HCT116 (cell line): ENCODE results near the gene ODF4. TPM values are rescaled to one million over a fixed set of nuclear protein-coding genes. Genes with fewer than 3 reads are reported as not detected.

Source experiments
- ATAC-seq: fragments of 200-7000 bp; cut with Tn5 transposase; 2 replicates; pipeline ENCODE4 v1.9.1; 2020; ENCODE audit warnings: mild to moderate bottlenecking, moderate library complexity
- BruUV-seq: library from RNA; stranded (reverse); fragments of 400-500 nt; replicated peaks from 2 replicates; lab custom pipeline; 2021; lab: Mats Ljungman, UMichigan
- CTCF ChIA-PET: fragments of 300-600 bp; sonication (Branson Sonifier 250); formaldehyde crosslinking; loops from one replicate; lab custom pipeline; 2021; ENCODE audit warnings: antibody characterized with exemption; lab: Charles Lee
- POLR2A ChIA-PET: fragments of 300-600, 350-600 bp; sonication (Branson Sonifier 250); formaldehyde crosslinking; loops from one replicate; lab custom pipeline; 2021; ENCODE audit warnings: antibody characterized with exemption; lab: Charles Lee
- RAD21 ChIA-PET, 2 experiments: fragments of 300-600 bp; sonication (Branson Sonifier 250); formaldehyde crosslinking; loops; one replicate each; lab custom pipeline; 2023; ENCODE audit warnings: low total read pairs in 2 of 2; ENCODE audit not compliant: uncharacterized antibody in 2 of 2, unreplicated experiment in 2 of 2, low non-redundant PET in 1 of 2; lab: Charles Lee
- DNase-seq: peaks from one replicate; pipeline ENCODE4 v3.0.0-alpha.2; 2010; ENCODE audit warnings: low read depth, low spot score
- H2AFZ ChIP-seq: fragments of 200-600 bp; shearing (Covaris generic), sonication (generic); 2 replicates; pipeline ENCODE4 v1.6.1; 2017; ENCODE audit warnings: low read depth, mixed run types, mixed read lengths, antibody characterized with exemption, low read length; ENCODE audit not compliant: poor library complexity, severe bottlenecking
- H3K27ac ChIP-seq: 2 replicates; pipeline ENCODE4 v1.5.1; 2012; ENCODE audit warnings: low read depth, low read length
- H3K27me3 ChIP-seq: fragments of 200-600 bp; sonication (generic); 2 replicates; pipeline ENCODE4 v1.6.1; 2016; ENCODE audit warnings: mixed run types, low read length, mixed read lengths; ENCODE audit not compliant: insufficient read depth
- H3K36me3 ChIP-seq, 2 experiments: fragments of 200-500 bp in 1 of 2; fragments of 200-600 bp in 1 of 2; sonication (Bioruptor generic) in 1 of 2; sonication (generic) in 1 of 2; 2 replicates each; pipeline versions ENCODE4 v1.5.1 to v1.6.1; 2014 to 2016; ENCODE audit warnings: low read length in 2 of 2, inconsistent platforms in 1 of 2, mixed read lengths in 1 of 2, mixed run types in 1 of 2; ENCODE audit not compliant: insufficient read depth in 2 of 2, control insufficient read depth in 1 of 2
- H3K4me1 ChIP-seq, 2 experiments: fragments of 200-600 bp in 1 of 2; sonication (generic) in 1 of 2; 2 replicates each; pipeline versions ENCODE4 v1.5.1 to v1.6.1; 2012 to 2017; ENCODE audit warnings: low read length in 2 of 2, inconsistent platforms in 1 of 2, mild to moderate bottlenecking in 1 of 2, mixed read lengths in 1 of 2, mixed run types in 1 of 2, moderate library complexity in 1 of 2; ENCODE audit not compliant: insufficient read depth in 2 of 2, control insufficient read depth in 1 of 2
- H3K4me2 ChIP-seq: fragments of 200-600 bp; sonication (generic); 2 replicates; pipeline ENCODE4 v1.6.1; 2017; ENCODE audit warnings: mixed run types, low read length, mixed read lengths
- H3K4me3 ChIP-seq, 2 experiments: fragments of 200-600 bp in 1 of 2; sonication (generic) in 1 of 2; replicated peaks in 1 of 2; 2 replicates each; pipeline ENCODE4 v1.5.1; 2011 to 2016; ENCODE audit warnings: low read length in 2 of 2, control low read depth in 1 of 2, low read depth in 1 of 2, mild to moderate bottlenecking in 1 of 2, mixed read lengths in 1 of 2, mixed run types in 1 of 2
- H3K79me2 ChIP-seq: fragments of 200-600 bp; sonication (generic); 2 replicates; pipeline ENCODE4 v1.6.1; 2017; ENCODE audit warnings: mild to moderate bottlenecking, mixed run types, low read length, moderate library complexity, mixed read lengths; ENCODE audit not compliant: insufficient read depth
- H3K9ac ChIP-seq: fragments of 200-600 bp; sonication (generic); 2 replicates; pipeline ENCODE4 v1.6.1; 2016; ENCODE audit warnings: low read length, mixed read lengths
- H3K9me2 ChIP-seq: fragments of 200-600 bp; sonication (generic), shearing (Covaris generic); 2 replicates; pipeline ENCODE4 v1.6.1; 2017; ENCODE audit warnings: mixed run types, mild to moderate bottlenecking, moderate library complexity; ENCODE audit not compliant: insufficient read depth
- H3K9me3 ChIP-seq, 2 experiments: fragments of 200-500 bp in 1 of 2; fragments of 200-600 bp in 1 of 2; sonication (Bioruptor generic) in 1 of 2; sonication (generic) in 1 of 2; 2 replicates each; pipeline ENCODE4 v1.6.1; 2014 to 2017; ENCODE audit warnings: low read length in 2 of 2, mixed read lengths in 2 of 2, inconsistent platforms in 1 of 2, low read depth in 1 of 2, mild to moderate bottlenecking in 1 of 2, mixed run types in 1 of 2, moderate library complexity in 1 of 2; ENCODE audit not compliant: control insufficient read depth in 1 of 2, insufficient read depth in 1 of 2
- H4K20me1 ChIP-seq: fragments of 200-600 bp; sonication (generic), shearing (Covaris generic); 2 replicates; pipeline ENCODE4 v1.6.1; 2017; ENCODE audit warnings: mixed run types, mild to moderate bottlenecking, moderate library complexity; ENCODE audit not compliant: insufficient read depth
- CBX3 ChIP-seq: IDR thresholded peaks from 2 replicates; pipeline ENCODE4 v1.6.1; 2012; ENCODE audit warnings: low read depth
- CEBPB ChIP-seq: IDR thresholded peaks from 2 replicates; pipeline ENCODE4 v1.6.1; 2012; ENCODE audit warnings: low read depth
- CTCF ChIP-seq, 3 experiments: fragments of 200-600 bp in 1 of 3; sonication (generic) in 1 of 3; IDR thresholded peaks in 2 of 3; conservative IDR thresholded peaks in 1 of 3; 2 replicates each; pipeline ENCODE4 v1.5.1; 2012 to 2017; ENCODE audit warnings: low read depth in 2 of 3, low read length in 2 of 3, antibody characterized with exemption in 1 of 3, borderline replicate concordance in 1 of 3, control low read depth in 1 of 3, mild to moderate bottlenecking in 1 of 3, mixed read lengths in 1 of 3, mixed run types in 1 of 3, moderate library complexity in 1 of 3; ENCODE audit not compliant: insufficient read depth in 1 of 3
- EGR1 ChIP-seq: IDR thresholded peaks from 2 replicates; pipeline ENCODE4 v1.6.1; 2012; ENCODE audit warnings: low read depth
- ELF1 ChIP-seq: IDR thresholded peaks from 2 replicates; pipeline ENCODE4 v1.6.1; 2012; ENCODE audit warnings: low read depth, borderline replicate concordance
- EZH2phosphoT487 ChIP-seq: fragments of 200-600 bp; IDR thresholded peaks from 2 replicates; pipeline ENCODE4 v1.6.1; 2018; ENCODE audit warnings: antibody characterized with exemption, borderline replicate concordance
- FOSL1 ChIP-seq: IDR thresholded peaks from 2 replicates; pipeline ENCODE4 v1.6.1; 2012; ENCODE audit warnings: low read depth
- JUND ChIP-seq: IDR thresholded peaks from 2 replicates; pipeline ENCODE4 v1.6.1; 2012
- MAX ChIP-seq: IDR thresholded peaks from 2 replicates; pipeline ENCODE4 v1.6.1; 2012
- POLR2AphosphoS5 ChIP-seq: IDR thresholded peaks from 2 replicates; pipeline ENCODE4 v1.6.1; 2011; ENCODE audit warnings: mild to moderate bottlenecking, low read depth, low read length, moderate library complexity
- RAD21 ChIP-seq: IDR thresholded peaks from 2 replicates; pipeline ENCODE4 v1.6.1; 2012; ENCODE audit warnings: low read depth, mild to moderate bottlenecking
- REST ChIP-seq: IDR thresholded peaks from 2 replicates; pipeline ENCODE4 v1.6.1; 2012; ENCODE audit warnings: low read depth
- SIN3A ChIP-seq: IDR thresholded peaks from 2 replicates; pipeline ENCODE4 v1.6.1; 2012; ENCODE audit warnings: low read depth
- SP1 ChIP-seq: IDR thresholded peaks from 2 replicates; pipeline ENCODE4 v1.6.1; 2012; ENCODE audit warnings: low read depth
- TCF7L2 ChIP-seq: IDR thresholded peaks from 2 replicates; pipeline ENCODE4 v1.7.0; 2011; ENCODE audit warnings: borderline replicate concordance, inconsistent platforms; ENCODE audit not compliant: insufficient read depth, insufficient read length; ENCODE audit errors: extremely low read depth
- ZFX ChIP-seq: fragments of 450-650 bp; IDR thresholded peaks from 2 replicates; pipeline ENCODE4 v1.6.1; 2017
- intact Hi-C: fragments of 100-400 bp; cut with micrococcal nuclease; formaldehyde crosslinking; loops from 2 replicates; pipeline ENCODE4 v1.10.0; 2022
- total RNA-seq: library from RNA; stranded (reverse); gene quantifications from one replicate; pipeline ENCODE4 v1.2.1, GENCODE V29; 2021; ENCODE audit not compliant: unreplicated experiment
- TF ChIP-seq, protein P1 (sequence below): IDR thresholded peaks from 2 replicates; pipeline ENCODE4 v1.6.1; 2012

The ODF4 gene
- total RNA-seq, 1 experiment from 2014 or later, result not detected

- CTCF ChIA-PET, result interaction anchor here (1.2 kb wide), 1 partner anchor 45 kb away, joined by 4 read pairs; no protein-coding TSS in a partner anchor
- RAD21 ChIA-PET, result no interaction called here
- Histone ChIP-seq H3K79me2 (no peaks in the 10 kb centered on the region), H3K9me3 (no peaks in the 10 kb centered on the region), H2AFZ (no peak overlapping the region), H3K9ac (no peak overlapping the region), H3K9me2 (no peaks in the 10 kb centered on the region), H4K20me1 (no peaks in the 10 kb centered on the region; the same call in 1 of the 2 replicates), H3K4me3 (no peak overlapping the region), H3K36me3 (no peaks in the 10 kb centered on the region), H3K4me1 (no peaks in the 10 kb centered on the region), H3K27me3 (no peaks in the 10 kb centered on the region), H3K4me2 (no peak overlapping the region), H3K27ac (no peak overlapping the region)
- DNase-seq, result no peak
- no TSS peak for BruUV-seq
- POLR2A ChIA-PET, result interaction anchor here (1.4 kb wide), 1 partner anchor 12 kb away, joined by 4 read pairs; no protein-coding TSS in a partner anchor
- ATAC-seq, result no peak
- no peak for TF ChIP-seq CEBPB
- TF ChIP-seq CBX3, result no peak
- no peak for TF ChIP-seq SIN3A
- no peak for TF ChIP-seq EGR1
- TF ChIP-seq, protein P1, sequence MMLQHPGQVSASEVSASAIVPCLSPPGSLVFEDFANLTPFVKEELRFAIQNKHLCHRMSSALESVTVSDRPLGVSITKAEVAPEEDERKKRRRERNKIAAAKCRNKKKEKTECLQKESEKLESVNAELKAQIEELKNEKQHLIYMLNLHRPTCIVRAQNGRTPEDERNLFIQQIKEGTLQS, result no peak
- no peak for TF ChIP-seq FOSL1
- TF ChIP-seq SP1, result no peak
- TF ChIP-seq CTCF (IDR thresholded peaks at IDR 0.05 in 2 of 3, conservative IDR thresholded peaks at IDR 0.05 in 1 of 3; ENCODE audit: borderline replicate concordance in 1 of 3, insufficient read depth in 1 of 3, low read depth in 2 of 3, low read length in 2 of 3), result no peak
- no peak for TF ChIP-seq RAD21
- no peak for TF ChIP-seq JUND
- TF ChIP-seq REST, result no peak
- no peak for TF ChIP-seq ELF1
- TF ChIP-seq POLR2AphosphoS5, result no peak
- no peak for TF ChIP-seq ZFX
- no peak for TF ChIP-seq TCF7L2
- no peak for TF ChIP-seq MAX
- no peak for TF ChIP-seq EZH2phosphoT487
- intact Hi-C loops, result no loop called here
Observed at GRCh38 chr17:8338753-8339140, 893 bp upstream of the ODF4 start.
